K562 (cell line): ENCODE data around the gene UBE2N.

Experiments
- CBFB ChIP-seq: sonication (generic); formaldehyde crosslinking; IDR thresholded peaks from 2 replicates; pipeline ENCODE4 v1.4.0; 2020; ENCODE audit warnings: mild to moderate bottlenecking, missing genetic modification reagents
- GATAD2B ChIP-seq: fragments of 450-650 bp; IDR thresholded peaks from 2 replicates; pipeline ENCODE4 v1.6.1; 2017; ENCODE audit warnings: mild to moderate bottlenecking, borderline replicate concordance
- SP2 ChIP-seq: IDR thresholded peaks from 2 replicates; pipeline ENCODE4 v1.6.1; 2011; ENCODE audit warnings: mild to moderate bottlenecking, low read depth, low read length, moderate library complexity; ENCODE audit not compliant: poor library complexity, severe bottlenecking; ENCODE audit errors: extremely low read depth

DNA sequence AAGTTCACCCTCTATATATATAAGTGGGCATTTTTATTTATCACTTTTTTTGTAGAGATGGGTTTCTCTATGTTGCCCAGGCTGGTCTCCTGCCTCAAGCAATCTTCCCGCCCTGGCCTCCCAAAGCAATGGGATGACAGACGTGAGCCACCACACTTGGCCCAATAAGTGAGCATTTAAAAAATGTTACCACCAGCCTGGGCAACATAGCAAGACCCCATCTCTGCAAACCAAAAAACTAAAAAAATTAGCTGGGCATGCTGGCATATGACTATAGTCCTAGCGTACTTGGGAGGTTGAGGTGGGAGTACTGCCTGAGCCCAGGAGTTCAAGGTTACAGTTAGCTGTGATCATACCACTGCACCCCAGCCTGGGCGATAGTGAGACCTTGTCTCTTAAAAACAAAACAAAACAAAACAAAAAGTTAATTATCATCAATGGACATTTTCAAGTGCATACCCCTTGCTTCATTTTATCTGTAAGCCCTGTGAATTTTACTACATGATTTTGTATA is 23.7 kb downstream of the UBE2N start:
- TF ChIP-seq GATAD2B (no peak), SP2 (no peak), CBFB (no peak)
